Endothelial cell of umbilical vein (primary cell): ENCODE data around the gene MAML3. TPM values are rescaled to one million over a fixed set of nuclear protein-coding genes. Genes with fewer than 3 reads are reported as not detected.

Source experiments
- BruUV-seq: library from RNA; stranded (reverse); fragments of 400-500 nt; replicated peaks from 2 replicates; lab custom pipeline; 2021; lab: Mats Ljungman, UMichigan
- CTCF ChIA-PET: fragments of 300-600, 350-600 bp; sonication (Branson Sonifier 250); formaldehyde crosslinking; loops from one replicate; lab custom pipeline; 2021; ENCODE audit warnings: antibody characterized with exemption, inconsistent platforms; lab: Charles Lee
- POLR2A ChIA-PET: fragments of 300-600, 350-600 bp; sonication (Branson Sonifier 250); formaldehyde crosslinking; loops from one replicate; lab custom pipeline; 2021; ENCODE audit warnings: antibody characterized with exemption, inconsistent platforms; lab: Charles Lee
- DNase-seq: peaks from one replicate; pipeline ENCODE4 v3.0.0-alpha.2; 2011; ENCODE audit warnings: low read depth, low spot score
- FAIRE-seq: peaks from 2 replicates; lab custom pipeline; 2011; peaks lifted over from hg19 to GRCh38; lab: Jason Lieb, UNC
- H2AFZ ChIP-seq: 2 replicates; pipeline ENCODE4 v1.6.0; 2012; ENCODE audit warnings: low read depth, low read length, control low read depth, inconsistent platforms
- H3K27ac ChIP-seq: 2 replicates; pipeline ENCODE4 v1.5.1; 2011; ENCODE audit warnings: low read depth, mild to moderate bottlenecking, control low read depth, low read length, moderate library complexity; ENCODE audit not compliant: insufficient read depth
- H3K27me3 ChIP-seq, 2 experiments: 2 replicates each; pipeline versions ENCODE4 v1.6.0 to v1.6.1; 2011; ENCODE audit warnings: low read length in 2 of 2, mixed read lengths in 1 of 2; ENCODE audit not compliant: control insufficient read depth in 2 of 2, insufficient read depth in 2 of 2
- H3K36me3 ChIP-seq, 2 experiments: 2 replicates in 1 of 2; 3 replicates in 1 of 2; pipeline ENCODE4 v1.5.1; 2011; ENCODE audit warnings: low read length in 2 of 2, mild to moderate bottlenecking in 1 of 2, moderate library complexity in 1 of 2; ENCODE audit not compliant: control insufficient read depth in 2 of 2, insufficient read depth in 2 of 2; ENCODE audit errors: extremely low read depth in 1 of 2
- H3K4me1 ChIP-seq: 3 replicates; pipeline ENCODE4 v1.5.1; 2011; ENCODE audit warnings: mild to moderate bottlenecking, low read length; ENCODE audit not compliant: control insufficient read depth, insufficient read depth; ENCODE audit errors: extremely low read depth
- H3K4me2 ChIP-seq: 2 replicates; pipeline ENCODE4 v1.6.1; 2011; ENCODE audit warnings: low read length, control low read depth, mixed read lengths; ENCODE audit not compliant: insufficient read depth
- H3K4me3 ChIP-seq, 3 experiments: fragments of 200-600 bp in 1 of 3; sonication (generic), shearing (Covaris generic) in 1 of 3; replicated peaks in 1 of 3; 2 replicates each; pipeline ENCODE4 v1.5.1; 2011 to 2016; ENCODE audit warnings: control low read depth in 3 of 3, low read length in 3 of 3, mild to moderate bottlenecking in 2 of 3, inconsistent platforms in 1 of 3, low read depth in 1 of 3, moderate library complexity in 1 of 3; ENCODE audit not compliant: insufficient read depth in 1 of 3
- H3K79me2 ChIP-seq: 2 replicates; pipeline ENCODE4 v1.6.0; 2012; ENCODE audit warnings: low read length, inconsistent platforms; ENCODE audit not compliant: control insufficient read depth, insufficient read depth
- H3K9ac ChIP-seq: replicated peaks from 2 replicates; pipeline ENCODE3; 2011; ENCODE audit warnings: low read length, control low read depth; ENCODE audit not compliant: insufficient read depth; ENCODE audit errors: extremely low read depth
- H3K9me1 ChIP-seq: replicated peaks from 3 replicates; pipeline ENCODE4 v1.6.0; 2011; ENCODE audit warnings: mild to moderate bottlenecking, low read length; ENCODE audit not compliant: control insufficient read depth, insufficient read depth; ENCODE audit errors: extremely low read depth
- H3K9me3 ChIP-seq: replicated peaks from 2 replicates; pipeline ENCODE4 v1.5.1; 2012; ENCODE audit warnings: low read length, inconsistent platforms; ENCODE audit not compliant: control insufficient read depth, insufficient read depth
- H4K20me1 ChIP-seq: replicated peaks from 2 replicates; pipeline ENCODE3; 2011; ENCODE audit warnings: mild to moderate bottlenecking, low read length; ENCODE audit not compliant: control insufficient read depth, insufficient read depth; ENCODE audit errors: extremely low read depth
- EZH2 ChIP-seq: IDR thresholded peaks from 2 replicates; pipeline ENCODE4 v1.6.1; 2012; ENCODE audit warnings: borderline replicate concordance, low read depth, mild to moderate bottlenecking, moderate library complexity, low read length, inconsistent platforms; ENCODE audit not compliant: severe bottlenecking
- FOS ChIP-seq: IDR thresholded peaks from 2 replicates; pipeline ENCODE4 v1.6.1; 2011; ENCODE audit warnings: mild to moderate bottlenecking, low read length, moderate library complexity, borderline replicate concordance; ENCODE audit not compliant: insufficient read depth
- GATA2 ChIP-seq: IDR thresholded peaks from 2 replicates; pipeline ENCODE4 v1.7.0; 2011; ENCODE audit warnings: low read depth, mild to moderate bottlenecking, moderate library complexity, mixed read lengths, low read length; ENCODE audit not compliant: insufficient read length, insufficient read depth
- JUN ChIP-seq: IDR thresholded peaks from 2 replicates; pipeline ENCODE4 v1.6.1; 2011; ENCODE audit warnings: borderline replicate concordance, low read depth; ENCODE audit not compliant: insufficient read length, insufficient read depth
- MAX ChIP-seq: IDR thresholded peaks from 2 replicates; pipeline ENCODE4 v1.6.1; 2011; ENCODE audit not compliant: insufficient read depth, insufficient read length
- MYC ChIP-seq: IDR thresholded peaks from one replicate; pipeline ENCODE4 v1.6.1; 2011; ENCODE audit warnings: mild to moderate bottlenecking, low read depth, low read length
- POLR2A ChIP-seq: IDR thresholded peaks from 2 replicates; pipeline ENCODE4 v1.6.1; 2012; ENCODE audit warnings: low read depth, mild to moderate bottlenecking, control low read depth, low read length
- POLR2AphosphoS5 ChIP-seq: IDR thresholded peaks from 2 replicates; pipeline ENCODE4 v1.6.1; 2012; ENCODE audit warnings: low read depth, mild to moderate bottlenecking, control low read depth, low read length, moderate library complexity; ENCODE audit not compliant: insufficient read depth
- dilution Hi-C: fragments of 300-500 bp; cut with MboI; formaldehyde crosslinking; loops from one replicate; pipeline ENCODE4 v1.15.0; 2019; ENCODE audit warnings: low sequenced_read_pairs; ENCODE audit not compliant: extremely low pct_ligation_motif_present
- intact Hi-C: fragments of 100-400 bp; cut with micrococcal nuclease; formaldehyde crosslinking; loops from one replicate; pipeline ENCODE4 v1.10.0; 2022
- polyA plus RNA-seq, 4 experiments: library from polyadenylated mRNA; depleted of rRNA in 3 of 4; stranded (reverse) in 3 of 4; unstranded in 1 of 4; fragments of >200 nt; gene quantifications; 2 replicates each; pipeline versions ENCODE4 v1.2.1 to v1.2.3, GENCODE V29; 2011 to 2012; ENCODE audit warnings: missing spikeins in 1 of 4
- total RNA-seq: library from RNA; stranded (reverse); gene quantifications from 2 replicates; pipeline ENCODE4 v1.2.3, GENCODE V29; 2021
- TF ChIP-seq, protein P1 (sequence below), 2 donors: IDR thresholded peaks; 1 replicate in 1 of 2; 2 replicates in 1 of 2; pipeline ENCODE4 v1.5.1; 2011; ENCODE audit warnings: low read length in 2 of 2, mild to moderate bottlenecking in 2 of 2, moderate library complexity in 2 of 2, control low read depth in 1 of 2, inconsistent platforms in 1 of 2, low read depth in 1 of 2; ENCODE audit not compliant: insufficient read depth in 1 of 2; ENCODE audit errors: extremely low read depth in 1 of 2

MAML3 gene
- total and polyA plus RNA-seq, 2 donors (not counting 3 experiments of a cell fraction or from before 2014, with no cell fraction given) = 14.0 to 20.3 TPM

DNA sequence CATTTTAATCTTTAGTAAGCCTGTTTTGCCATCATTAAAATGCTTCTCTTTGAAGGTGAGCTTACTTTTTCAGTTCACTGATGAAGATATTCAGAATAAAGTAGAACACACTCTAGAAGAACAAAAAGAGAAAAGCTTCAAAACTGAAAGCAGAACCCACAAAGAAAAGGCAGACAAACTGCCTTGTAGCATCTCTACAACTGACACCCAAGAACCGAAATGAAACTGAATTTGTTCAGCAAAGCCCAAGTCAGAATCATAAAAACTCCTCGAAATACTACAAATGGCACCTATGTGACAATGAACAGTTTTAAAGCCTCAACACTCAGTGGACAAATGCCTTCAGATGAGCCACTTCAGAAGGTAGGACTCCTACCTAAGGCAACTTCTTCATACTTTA, 83.6 kb downstream of the MAML3 start:
- CTCF ChIA-PET = interaction anchor here (1.0 to 1.9 kb wide), 4 partner anchors 11 to 44 kb away, joined by 3 to 7 read pairs (median 3); no protein-coding TSS in a partner anchor

GRCh38 chr4:140069066-140069465, 84.9 kb downstream of the MAML3 start:
- dilution Hi-C loops = no loop called here
- H3K36me3 ChIP-seq = no peaks in the 10 kb centered on the region
- CTCF ChIA-PET = interaction anchor here (1.5 kb wide), 1 partner anchor 21 kb away, joined by 3 read pairs; no protein-coding TSS in a partner anchor

More for the DNA sequence above, 83.6 kb downstream of the MAML3 start:
- TF ChIP-seq EZH2 (no peak), POLR2AphosphoS5 (no peak), MYC (no peak)
- TF ChIP-seq, protein P1, sequence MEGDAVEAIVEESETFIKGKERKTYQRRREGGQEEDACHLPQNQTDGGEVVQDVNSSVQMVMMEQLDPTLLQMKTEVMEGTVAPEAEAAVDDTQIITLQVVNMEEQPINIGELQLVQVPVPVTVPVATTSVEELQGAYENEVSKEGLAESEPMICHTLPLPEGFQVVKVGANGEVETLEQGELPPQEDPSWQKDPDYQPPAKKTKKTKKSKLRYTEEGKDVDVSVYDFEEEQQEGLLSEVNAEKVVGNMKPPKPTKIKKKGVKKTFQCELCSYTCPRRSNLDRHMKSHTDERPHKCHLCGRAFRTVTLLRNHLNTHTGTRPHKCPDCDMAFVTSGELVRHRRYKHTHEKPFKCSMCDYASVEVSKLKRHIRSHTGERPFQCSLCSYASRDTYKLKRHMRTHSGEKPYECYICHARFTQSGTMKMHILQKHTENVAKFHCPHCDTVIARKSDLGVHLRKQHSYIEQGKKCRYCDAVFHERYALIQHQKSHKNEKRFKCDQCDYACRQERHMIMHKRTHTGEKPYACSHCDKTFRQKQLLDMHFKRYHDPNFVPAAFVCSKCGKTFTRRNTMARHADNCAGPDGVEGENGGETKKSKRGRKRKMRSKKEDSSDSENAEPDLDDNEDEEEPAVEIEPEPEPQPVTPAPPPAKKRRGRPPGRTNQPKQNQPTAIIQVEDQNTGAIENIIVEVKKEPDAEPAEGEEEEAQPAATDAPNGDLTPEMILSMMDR (IDR thresholded peaks at IDR 0.05; ENCODE audit: extremely low read depth in 1 of 2, insufficient read depth in 1 of 2, low read depth in 1 of 2, low read length in 2 of 2) = no peak
- H4K20me1 ChIP-seq = no peaks in the 10 kb centered on the region
- no TSS peak for BruUV-seq
- H3K79me2 ChIP-seq = peaks cover 7% of the 10 kb centered on the region
- peaks cover 17% of the 10 kb centered on the region for H3K4me1 ChIP-seq
- FAIRE-seq = no peak
- H3K4me3 ChIP-seq = no peak overlapping the region
- H3K27ac ChIP-seq = no peak overlapping the region
- dilution Hi-C loops = no loop called here
- no peaks in the 10 kb centered on the region for H3K9me3 ChIP-seq
- H3K9me1 ChIP-seq = no peaks in the 10 kb centered on the region
- no peaks in the 10 kb centered on the region for H3K27me3 ChIP-seq
- DNase-seq = no peak
- H2AFZ ChIP-seq = no peak overlapping the region
- intact Hi-C loops = no loop called here
- H3K9ac ChIP-seq = no peak overlapping the region
- POLR2A ChIA-PET = no interaction called here
- no peaks in the 10 kb centered on the region for H3K36me3 ChIP-seq
- H3K4me2 ChIP-seq = no peak overlapping the region

More at GRCh38 chr4:140069066-140069465, 84.9 kb downstream of the MAML3 start:
- intact Hi-C loops = no loop called here
- POLR2A ChIA-PET = no interaction called here
- Histone ChIP-seq H3K27me3 (no peaks in the 10 kb centered on the region), H3K9me1 (no peaks in the 10 kb centered on the region), H2AFZ (no peak overlapping the region), H3K27ac (no peak overlapping the region), H3K9me3 (no peaks in the 10 kb centered on the region), H3K9ac (no peak overlapping the region), H3K4me2 (no peak overlapping the region), H3K4me3 (no peak overlapping the region), H4K20me1 (no peaks in the 10 kb centered on the region), H3K79me2 (peaks cover 8% of the 10 kb centered on the region), H3K4me1 (peaks cover 17% of the 10 kb centered on the region)
- DNase-seq = no peak
- BruUV-seq = no TSS peak
- no peak for FAIRE-seq
- TF ChIP-seq MAX (no peak), JUN (no peak), MYC (no peak), POLR2A (no peak), EZH2 (no peak), FOS (no peak), GATA2 (no peak), POLR2AphosphoS5 (no peak)
- TF ChIP-seq, protein P1 (IDR thresholded peaks at IDR 0.05; ENCODE audit: extremely low read depth in 1 of 2, insufficient read depth in 1 of 2, low read depth in 1 of 2, low read length in 2 of 2) = no peak
